Measurements from ENCODE around the gene INCENP.

INCENP gene

DNA sequence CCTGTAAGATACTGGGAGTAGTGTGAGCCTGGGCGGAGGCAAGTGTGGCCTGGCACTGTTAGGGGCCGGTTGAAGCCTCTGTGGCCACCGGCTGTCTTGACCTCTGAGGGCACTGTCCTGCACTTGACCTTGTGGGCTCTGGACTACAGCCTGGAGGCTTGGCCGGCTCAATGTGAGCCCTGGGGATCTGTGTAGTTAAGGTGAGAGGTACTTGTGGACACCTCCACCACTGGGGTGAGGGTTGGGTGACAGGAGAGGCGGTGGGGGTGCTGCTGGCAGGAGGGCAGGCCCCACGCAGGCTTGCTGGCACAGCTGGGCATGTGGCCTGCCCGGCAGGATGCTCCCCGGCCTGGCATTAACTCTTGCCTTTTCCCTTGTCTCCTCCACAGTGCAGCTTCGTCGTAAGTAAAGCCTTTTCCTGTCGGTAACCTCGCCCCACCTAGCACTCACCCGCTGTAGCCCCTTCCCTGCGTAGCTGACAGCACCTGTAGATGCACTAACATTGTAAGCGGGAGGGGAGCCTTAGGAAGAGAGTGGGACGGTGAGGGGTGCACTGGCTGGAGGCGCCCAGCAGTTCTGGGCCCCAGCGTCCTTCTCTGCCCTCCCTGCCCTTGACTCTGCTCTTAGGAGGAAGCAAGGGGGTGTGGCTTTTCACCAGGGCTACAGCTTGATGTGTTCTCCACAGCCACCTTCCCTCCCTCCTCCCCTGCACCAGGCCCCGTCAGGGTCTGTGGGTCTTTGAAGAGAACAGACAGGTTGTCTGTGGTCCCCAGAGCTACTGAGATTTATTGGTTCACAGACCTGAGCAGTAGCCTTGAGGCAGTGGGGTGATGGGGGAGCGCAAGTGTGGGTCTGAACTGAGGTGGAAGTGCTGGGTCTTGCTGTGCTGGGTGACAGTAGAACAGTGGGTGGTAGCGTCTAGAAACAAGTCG is 17.6 kb downstream of the INCENP start:
- no peak for DNase-seq

DNA sequence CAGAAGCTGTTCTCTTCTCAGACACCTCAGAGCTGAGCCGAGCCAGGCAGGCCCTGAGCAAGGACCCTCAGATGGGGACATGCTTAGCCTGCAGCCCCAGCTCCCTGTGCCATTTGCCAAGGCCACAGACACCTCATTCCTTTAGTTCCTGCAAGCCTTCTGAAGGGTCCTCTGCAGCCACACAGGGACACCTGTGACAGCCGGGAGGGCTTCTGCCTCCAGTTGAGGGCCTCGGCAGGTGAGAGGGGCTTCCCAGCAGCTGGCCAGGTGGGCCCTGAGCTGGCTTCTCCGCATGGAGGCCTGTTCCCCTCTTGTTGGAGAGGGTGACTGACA is 18.2 kb downstream of the INCENP start:
- no peak for DNase-seq

DNA sequence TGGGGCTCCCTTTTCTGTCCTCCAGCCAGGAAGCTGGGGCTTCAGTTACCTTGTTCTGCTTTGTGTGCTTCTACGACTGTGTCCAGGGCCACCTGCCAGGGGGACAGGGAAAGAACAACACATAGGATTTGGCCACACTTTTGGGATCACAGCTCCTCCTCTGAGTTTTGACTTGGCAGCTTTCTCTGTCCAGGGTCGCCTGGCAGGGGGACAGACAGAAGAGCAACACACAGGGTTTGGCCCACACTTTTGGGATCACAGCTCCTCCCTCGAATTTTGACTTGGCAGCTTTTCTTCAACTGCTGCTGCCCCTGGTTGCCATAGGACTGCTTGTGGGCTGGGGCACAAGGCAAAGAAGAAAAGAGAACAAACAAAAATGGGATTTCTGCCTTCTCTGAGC is 19.1 kb downstream of the INCENP start:
- DNase-seq: no peak

DNA sequence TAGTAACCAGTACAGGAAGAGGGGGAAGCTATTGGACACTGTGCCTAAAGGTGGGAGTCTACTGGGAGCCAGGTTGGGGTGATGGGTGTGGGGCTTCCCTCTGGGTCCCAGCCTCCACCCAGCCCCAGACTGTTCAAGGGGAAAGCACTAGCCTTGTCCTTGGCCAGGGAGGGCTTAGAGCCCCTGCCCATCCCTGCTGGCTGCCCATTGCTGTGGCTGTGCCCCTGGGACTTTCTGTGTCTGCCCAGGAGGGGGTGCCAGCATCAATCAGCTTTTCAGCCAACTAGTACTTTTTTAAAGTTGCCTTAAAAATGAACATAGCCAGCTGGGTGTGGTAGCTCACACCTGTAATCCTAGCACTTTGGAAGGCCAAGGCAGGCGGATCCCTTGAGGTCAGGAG is 19.9 kb downstream of the INCENP start:
- no peak for DNase-seq

DNA sequence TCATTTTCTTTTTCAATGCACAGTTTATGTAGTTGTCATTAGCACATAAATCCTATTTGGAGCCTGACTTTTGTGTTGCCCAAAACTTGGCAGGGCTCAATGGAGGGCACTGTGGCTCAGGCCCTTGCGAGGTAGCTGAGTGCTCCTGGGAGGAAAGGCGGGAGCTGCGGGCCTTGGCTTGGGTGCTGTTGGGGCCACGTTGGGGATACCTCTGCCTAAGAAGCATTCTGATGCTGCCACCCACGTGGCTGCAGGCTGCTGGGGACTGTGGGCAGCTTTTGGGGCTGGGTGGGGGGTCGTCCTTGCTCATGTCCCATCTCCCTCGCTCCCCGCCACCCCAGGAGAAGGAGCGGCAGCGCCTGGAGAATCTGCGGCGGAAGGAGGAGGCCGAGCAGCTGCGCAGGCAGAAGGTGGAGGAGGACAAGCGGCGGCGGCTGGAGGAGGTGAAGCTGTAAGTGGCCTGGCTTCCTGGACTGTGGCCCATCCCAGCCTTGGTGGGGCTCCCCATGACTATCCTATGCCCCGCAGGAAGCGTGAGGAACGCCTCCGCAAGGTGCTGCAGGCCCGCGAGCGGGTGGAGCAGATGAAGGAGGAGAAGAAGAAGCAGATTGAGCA is 20.9 kb downstream of the INCENP start:
- no peak for DNase-seq

DNA sequence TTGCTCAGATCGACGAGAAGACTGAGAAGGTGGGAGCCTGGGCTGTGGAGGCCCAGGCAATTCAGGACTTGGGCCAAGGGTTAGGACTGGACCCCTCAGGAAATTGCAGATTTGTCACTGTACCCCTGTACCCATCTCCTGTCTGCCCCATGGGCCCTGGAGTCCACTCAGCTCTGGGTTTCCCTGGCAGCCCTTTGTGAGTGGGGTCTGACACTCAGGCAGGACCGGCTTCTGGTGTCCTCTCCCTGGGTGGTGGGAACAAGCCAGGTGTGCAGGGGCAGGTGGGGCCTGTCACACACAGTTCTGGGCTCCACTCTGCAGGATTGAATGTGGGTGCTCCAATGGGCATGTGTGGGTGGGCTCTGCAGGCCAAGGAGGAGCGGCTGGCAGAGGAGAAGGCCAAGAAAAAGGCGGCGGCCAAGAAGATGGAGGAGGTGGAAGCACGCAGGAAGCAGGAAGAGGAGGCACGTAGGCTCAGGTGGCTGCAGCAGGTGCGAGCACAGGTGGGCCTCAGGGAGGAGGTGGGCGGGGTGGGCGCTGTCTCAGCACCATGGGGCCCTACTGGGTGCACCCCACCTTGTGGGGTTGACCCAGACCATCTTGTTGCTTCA is 21.6 kb downstream of the INCENP start:
- no peak for DNase-seq

DNA sequence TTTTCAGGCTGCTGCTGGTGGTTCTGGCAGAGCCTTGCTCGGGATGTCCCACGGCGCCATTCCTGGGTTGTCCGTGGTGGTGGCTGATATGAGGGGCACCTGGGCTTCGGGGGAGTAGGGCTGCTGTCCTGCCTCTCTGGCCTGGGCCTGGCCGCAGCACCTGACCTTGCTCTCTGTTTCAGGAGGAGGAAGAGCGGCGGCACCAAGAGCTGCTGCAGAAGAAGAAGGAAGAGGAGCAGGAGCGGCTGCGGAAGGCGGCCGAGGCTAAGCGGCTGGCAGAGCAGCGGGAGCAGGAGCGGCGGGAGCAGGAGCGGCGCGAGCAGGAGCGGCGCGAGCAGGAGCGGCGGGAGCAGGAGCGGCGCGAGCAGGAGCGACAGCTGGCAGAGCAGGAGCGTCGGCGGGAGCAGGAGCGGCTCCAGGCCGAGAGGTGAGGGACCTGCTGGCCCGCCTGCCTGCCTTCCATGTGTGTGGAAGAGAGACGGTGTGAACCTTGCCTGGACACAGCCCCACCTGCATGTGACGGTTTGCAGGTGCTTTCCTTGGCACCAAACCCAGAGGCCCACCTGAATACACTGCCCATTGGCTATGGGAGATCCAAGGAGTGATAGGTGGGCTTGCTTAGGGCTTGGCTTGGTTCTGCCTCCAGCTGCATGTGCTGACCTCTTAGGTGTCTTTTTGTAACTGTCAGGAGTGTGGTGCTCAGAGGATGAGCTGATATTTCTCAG is 22.8 kb downstream of the INCENP start:
- DNase-seq: no peak

DNA sequence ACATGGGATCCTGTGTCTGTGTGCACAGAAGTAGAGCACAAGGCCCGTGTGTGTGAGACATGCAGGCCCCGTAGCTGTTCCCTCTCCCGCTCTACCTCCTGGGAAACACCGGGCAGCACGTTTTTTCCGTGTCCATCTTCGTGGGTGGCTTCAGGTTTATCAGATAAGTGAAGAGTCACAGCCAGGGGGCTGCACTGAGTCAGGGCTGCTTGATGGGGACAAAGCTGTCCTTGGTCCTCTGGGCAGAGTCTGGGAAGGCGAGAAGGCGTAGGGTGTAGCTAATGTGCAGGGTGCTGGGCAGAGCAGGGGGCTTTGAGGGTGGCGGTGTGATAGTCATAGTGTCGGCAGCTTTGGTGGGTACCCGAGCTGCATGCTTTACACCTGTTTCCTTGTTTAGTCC is 23.7 kb downstream of the INCENP start:
- DNase-seq: no peak

DNA sequence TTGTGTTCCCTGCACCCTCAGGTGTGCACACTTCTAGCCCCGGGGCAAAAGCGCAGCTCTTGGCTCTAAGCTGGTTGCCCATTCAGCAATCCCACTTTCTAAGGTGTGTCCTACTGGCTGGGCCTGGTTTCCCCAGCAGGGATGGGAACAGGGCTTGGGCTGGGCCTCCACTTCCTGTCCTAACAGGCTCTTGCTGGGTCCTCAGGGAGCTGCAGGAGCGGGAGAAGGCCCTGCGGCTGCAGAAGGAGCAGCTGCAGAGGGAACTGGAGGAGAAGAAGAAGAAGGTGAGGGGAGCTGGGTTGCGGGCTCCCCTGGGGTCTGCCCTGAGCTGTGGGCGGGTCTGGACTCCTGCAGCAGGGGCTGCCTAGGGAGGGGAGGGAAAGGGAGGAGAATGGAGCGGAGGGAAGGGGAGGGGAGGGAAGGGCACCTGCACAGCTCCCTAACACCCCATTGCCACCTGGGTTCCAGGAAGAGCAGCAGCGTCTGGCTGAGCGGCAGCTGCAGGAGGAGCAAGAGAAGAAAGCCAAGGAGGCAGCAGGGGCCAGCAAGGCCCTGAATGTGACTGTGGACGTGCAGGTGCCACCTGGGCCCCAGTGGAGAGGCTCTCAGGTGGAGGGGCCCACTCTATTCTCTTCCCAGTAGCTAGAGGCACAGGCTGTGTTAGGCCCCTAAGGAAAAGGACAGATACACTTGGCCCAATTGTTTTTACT is 24.6 kb downstream of the INCENP start:
- DNase-seq: no peak

DNA sequence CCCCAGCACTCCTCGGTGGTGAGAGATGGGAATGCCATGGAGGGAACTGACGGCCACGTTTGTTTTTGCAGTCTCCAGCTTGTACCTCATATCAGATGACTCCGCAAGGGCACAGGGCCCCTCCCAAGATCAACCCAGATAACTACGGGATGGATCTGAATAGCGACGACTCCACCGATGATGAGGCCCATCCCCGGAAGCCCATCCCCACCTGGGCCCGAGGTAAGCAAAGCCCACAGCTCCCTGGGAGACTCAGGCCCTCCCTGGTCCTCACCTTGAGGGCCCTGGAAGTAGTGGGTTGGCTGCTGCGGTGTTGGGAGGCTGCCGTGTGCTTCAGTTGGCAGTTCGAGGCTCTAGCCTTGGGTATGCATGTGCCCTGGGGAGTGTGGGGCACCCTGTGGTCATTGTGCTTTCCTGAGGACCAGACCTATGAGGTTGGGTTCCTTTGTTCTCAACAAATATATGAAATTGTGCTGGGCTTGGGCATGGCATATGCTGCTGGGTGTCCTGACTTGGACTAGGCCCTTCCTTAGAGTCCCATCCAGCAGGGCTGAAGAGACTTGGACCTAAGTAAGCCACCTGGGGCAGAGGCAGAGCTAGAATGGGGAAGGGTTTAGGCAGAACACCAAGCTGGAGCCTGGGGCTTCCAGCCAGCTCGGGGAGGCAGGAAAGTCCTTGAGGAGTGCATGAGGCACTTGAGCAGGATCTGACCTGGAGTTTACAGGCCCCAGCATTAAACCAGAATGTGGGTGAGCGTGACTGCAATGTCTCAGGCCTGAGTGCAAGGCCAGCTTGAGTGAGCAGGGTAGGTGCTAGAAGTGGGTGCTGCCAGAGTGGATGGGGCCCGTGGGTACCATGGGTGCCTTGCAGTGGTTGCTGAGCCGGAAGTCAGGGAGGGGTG is 26.4 kb downstream of the INCENP start:
- no peak for DNase-seq

DNA sequence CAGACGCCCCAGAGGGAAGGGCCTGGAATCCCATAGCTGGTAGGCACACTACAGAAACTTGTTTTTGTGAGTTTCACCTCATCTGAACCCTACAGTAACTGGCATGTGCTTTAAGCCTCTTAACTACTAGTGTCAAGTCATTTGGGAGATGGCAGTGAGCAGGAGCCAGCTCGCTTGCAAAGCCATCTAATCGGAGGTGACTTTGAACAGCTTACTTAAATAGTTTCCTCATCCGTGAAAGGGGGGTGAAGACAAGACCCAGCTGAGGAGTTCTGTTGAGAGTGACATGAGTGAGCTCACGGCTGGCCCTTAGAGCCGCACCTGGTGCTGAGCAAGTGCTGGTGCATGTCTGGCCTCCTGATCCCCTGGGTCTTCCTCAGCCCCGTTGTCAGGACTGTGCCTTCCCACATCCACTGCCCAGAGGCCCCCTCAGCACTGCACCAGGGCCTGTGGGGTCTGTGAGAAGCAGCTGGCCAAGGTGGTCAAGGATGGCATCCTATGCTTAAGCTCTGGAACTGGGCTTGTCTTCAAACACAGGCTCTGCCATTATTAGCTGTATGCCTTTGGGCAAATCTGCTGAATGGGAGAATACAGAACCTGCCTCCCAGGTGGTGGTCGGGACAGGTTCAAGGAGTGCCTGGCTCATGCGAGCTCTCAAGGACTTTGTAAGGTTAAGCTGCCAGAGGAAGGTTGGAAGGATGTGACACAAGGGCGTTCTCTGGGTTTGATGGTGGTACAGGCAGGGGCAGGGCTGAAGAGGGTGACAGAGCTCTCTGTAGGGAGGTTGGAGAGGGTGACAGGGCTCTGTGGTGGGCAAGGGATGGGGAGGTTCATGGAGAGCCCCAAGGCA is 27.3 kb downstream of the INCENP start:
- no peak for DNase-seq

DNA sequence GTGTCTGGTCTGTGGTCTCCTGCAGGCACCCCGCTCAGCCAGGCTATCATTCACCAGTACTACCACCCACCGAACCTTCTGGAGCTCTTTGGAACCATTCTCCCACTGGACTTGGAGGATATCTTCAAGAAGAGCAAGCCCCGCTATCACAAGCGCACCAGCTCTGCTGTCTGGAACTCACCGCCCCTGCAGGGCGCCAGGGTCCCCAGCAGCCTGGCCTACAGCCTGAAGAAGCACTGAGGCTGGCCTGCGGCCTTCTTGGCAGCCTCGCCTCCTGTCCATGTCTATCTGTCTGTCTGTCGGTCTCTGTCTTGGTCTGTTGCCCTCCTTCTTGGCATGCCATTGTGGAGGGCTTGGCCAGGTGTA is 27.9 kb downstream of the INCENP start:
- DNase-seq: no peak

DNA sequence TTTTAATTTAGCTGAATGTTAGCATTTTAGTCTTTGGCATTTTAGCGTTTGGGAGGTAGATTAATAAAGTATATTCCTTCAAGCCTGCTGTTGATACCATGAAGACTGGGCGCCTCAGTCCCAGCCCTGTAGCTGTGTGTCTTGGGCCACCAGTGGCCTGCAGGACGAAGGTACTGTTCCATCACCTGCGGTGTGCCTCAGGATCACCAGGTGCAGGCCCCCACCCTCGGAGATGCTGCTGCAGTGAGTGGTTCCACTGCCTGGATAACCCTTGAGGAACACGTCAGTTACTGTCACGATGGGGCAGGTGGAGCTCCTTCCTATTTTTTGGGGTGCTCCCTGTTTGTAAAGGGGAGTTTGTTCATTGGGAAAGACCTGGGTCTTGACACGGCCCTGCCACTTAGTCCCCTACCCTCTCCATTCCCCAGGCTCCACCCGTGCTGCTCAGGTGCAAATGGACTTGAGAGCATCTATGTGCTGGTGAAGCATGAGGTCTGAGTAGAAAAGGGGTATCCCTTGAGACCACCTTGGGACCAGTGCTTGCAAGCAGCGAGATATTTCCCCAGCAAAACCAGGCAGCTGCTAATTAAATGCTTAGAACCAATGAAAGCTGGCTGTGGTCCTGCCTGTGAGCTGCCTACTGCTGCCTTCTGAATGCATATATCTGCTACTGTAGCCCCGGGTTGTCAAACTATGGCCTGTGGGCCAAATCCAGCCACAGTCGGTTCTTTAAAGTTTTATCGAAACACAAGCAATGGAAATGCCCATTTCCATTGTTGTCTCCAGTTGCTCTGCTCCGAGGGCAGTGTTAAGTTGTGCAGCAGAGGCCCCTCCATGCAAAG is 28.7 kb downstream of the INCENP start:
- DNase-seq: no peak

DNA sequence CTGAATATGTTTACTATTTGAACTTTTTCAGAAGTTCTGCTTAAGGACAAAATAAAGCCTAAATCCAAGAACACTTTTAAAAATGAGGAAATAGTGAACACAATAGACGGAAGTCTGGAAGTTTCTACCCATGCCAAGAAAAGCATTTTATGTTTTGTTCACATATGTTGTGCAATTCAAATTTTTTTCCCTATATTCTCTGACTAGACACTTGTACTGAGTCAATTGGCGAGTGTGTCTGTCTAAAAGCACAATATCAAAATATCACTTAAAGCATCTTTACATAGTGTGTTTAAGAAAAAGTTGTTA is 29.2 kb downstream of the INCENP start:
- DNase-seq: no peak

DNA sequence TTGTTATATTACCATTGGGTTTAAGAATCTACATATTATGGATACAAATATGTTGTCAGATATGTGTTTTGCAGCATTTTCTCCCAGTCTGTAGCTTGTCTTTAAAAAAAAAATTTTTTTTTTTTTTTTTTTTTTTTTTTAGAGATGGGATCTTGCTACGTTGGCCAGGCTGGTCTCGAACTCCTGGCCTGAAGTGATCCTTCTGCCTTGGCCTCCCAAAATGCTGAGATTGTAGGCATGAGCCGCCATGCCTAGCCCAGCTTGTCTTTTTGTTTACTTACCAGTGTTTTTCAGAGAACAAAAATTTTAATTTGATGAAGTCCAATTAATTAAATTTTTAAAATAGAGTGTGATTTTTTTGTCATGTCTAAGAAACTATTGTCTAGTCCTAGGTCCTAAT is 29.8 kb downstream of the INCENP start:
- no peak for DNase-seq

DNA sequence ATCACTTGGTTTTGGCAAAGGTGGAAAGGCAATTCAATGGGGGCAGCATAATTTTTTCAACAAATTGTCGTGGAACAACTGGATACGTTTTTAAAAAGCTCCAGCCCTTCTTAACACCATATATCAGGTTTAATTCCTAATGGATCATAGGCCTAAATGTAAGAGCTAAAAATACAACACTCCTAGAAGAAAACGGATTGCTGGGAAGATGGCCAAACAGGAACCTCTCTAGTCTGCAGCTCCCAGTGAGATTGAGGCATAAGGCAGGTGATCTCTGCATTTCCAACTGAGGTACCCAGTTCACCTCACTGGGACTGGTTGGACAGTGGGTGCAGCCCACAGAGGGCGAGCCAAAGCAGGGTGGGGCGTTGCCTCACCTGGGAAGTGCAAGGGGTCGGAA is 33.8 kb downstream of the INCENP start:
- no peak for DNase-seq

DNA sequence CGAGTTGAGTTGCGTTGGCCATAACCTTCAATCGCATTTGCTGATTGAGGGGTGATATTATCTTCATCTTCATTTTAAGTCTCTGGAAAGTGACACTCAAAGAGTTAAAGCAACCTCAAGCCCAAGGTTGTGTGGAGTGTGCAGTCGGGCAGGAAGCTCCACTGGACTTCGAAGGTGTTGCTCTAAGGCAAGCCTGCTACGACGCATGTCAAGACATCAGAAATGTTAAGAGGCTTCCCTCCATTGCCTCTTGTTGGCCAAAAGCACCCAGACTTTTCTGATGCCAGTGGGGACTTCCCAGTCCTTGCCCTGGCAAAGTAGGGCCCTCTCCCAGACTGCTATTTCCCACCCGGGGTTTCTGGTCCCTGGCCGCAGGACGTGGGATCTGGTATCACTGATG is 42.6 kb downstream of the INCENP start:
- DNase-seq: no peak

DNA sequence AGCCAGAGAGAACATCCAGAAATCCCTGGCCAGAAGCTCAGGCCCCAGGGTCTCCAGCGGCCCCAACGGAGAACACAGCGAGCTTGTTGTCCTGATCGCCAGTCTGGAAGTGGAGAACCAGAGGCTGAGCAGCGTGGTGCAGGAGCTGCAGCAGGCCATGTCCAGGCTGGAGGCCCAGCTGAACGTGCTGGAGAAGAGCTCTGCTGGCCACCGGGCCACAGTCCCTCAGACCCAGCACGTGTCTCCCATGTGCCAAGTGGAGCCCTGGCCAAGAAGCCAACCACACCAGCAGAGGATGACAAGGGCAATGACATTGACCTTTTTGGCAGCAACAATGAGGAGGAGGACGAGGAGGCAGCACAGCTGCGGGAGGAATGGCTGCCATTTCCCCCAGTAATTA is 45.6 kb downstream of the INCENP start:
- DNase-seq: no peak

DNA sequence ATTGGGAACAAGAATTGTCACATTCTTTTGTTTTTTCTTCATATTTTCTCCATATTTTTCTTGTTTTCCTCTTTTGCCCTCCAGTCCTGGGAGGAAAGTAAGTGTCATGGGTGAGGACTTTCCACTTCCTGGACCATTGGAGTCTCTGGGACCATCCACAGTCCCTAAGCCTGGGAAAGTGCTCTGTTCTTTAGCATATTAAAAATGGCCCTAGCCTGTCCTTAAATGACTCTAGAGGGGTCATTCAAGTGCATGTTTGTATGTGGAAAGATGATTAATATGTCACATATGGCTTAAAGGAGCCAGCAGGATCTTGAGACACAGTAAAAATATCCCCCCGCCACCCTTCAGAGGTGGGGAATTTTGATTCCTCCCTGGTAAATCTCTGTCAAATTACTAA is 46.1 kb downstream of the INCENP start:
- no peak for DNase-seq

DNA sequence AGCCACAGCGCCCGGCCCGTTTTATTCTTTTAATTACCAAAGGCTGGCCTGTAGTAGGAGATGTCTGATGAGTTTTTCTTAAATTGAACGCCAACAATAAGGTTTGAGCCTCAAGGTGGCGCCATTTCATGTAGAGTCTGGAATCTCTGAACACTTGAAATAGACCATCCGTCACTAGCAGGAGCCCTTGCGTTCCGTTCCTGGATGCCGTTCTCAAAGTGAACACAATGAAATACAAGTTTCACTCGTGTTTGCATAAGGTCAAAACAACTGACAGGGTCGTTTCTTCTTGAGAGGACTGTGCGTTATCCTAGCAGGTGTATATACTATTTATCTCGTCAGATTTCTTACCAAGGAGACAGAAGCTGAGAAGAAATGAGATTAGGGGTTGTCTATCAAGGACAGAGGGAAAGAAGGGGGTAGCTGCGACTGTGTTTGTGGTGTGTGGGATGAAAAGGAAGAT is 47.5 kb downstream of the INCENP start:
- peak; percentile 69 to 85 for DNase-seq

Data from NCI-H1930 (cell line).